ENCODE measurements around the gene EME1.

DNA sequence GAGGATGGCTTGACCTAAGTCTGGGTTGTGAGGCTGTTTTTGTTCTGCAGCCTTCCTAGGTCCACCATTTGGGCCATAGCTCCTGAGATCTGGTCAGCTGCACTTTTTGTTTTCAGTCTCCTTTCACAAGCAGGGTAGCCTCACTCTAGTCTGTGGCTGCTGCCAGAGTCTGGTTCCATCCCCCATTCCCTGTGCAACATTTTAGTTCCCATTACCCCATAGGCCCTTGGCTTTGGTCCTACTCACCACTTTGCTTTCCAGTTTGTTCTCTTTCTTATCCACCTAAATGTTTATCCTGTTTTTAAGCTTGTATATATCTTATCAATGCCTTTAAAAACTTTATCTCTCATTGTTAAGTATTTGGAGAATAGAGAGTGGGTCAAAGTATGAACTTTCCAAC, 33.6 kb upstream of the EME1 start:
- TF ChIP-seq CTCF (IDR thresholded peaks at IDR 0.05), result no peak
- TF ChIP-seq POLR2A (IDR thresholded peaks at IDR 0.05), result no peak
